Measurements from ENCODE around the gene RHBDF1.

DNA sequence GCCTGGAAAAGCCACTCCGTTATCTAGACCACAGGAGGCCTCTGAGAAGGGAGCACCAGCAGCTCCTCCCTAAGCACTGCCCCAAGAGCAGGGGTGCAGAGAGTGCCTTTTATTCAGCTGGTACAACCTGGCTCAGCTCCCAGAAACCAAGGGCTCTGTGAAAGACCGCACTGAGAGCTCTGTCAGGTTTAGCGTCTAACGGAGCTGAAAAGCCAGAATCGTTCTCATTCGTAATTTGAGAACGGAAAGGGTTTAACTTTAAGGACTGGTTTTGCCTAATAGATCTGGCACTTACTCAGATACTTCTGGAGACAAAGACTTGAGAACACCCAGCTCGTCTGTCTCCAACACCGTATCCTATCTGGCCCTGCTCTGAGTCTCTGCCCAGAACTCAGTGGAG is 19.1 kb upstream of the RHBDF1 start:
- TF ChIP-seq, protein P1, sequence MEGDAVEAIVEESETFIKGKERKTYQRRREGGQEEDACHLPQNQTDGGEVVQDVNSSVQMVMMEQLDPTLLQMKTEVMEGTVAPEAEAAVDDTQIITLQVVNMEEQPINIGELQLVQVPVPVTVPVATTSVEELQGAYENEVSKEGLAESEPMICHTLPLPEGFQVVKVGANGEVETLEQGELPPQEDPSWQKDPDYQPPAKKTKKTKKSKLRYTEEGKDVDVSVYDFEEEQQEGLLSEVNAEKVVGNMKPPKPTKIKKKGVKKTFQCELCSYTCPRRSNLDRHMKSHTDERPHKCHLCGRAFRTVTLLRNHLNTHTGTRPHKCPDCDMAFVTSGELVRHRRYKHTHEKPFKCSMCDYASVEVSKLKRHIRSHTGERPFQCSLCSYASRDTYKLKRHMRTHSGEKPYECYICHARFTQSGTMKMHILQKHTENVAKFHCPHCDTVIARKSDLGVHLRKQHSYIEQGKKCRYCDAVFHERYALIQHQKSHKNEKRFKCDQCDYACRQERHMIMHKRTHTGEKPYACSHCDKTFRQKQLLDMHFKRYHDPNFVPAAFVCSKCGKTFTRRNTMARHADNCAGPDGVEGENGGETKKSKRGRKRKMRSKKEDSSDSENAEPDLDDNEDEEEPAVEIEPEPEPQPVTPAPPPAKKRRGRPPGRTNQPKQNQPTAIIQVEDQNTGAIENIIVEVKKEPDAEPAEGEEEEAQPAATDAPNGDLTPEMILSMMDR (IDR thresholded peaks at IDR 0.05; ENCODE audit: low read depth, low read length), result no peak
- TF ChIP-seq EZH2phosphoT487 (IDR thresholded peaks at IDR 0.05; ENCODE audit: low read depth), result no peak

All from OCI-LY3 (cell line).